DMS153 treated with DMSO at 0.1 percent for 48 hours (cell line): ENCODE results near the gene ABCB4.

Source experiments
- DNase-seq: peaks from one replicate; lab custom pipeline; 2025; ENCODE audit not compliant: unreplicated experiment; lab: John Stamatoyannopoulos, UW

The ABCB4 gene

GRCh38 chr7:87475359-87476178 lies at the start of gene ABCB4:
Gene ABCB4, minus strand, starts transcription at chr7:87475680. Its CDS starts 215 bp downstream, at chr7:87475465.
- DNase-seq = no peak

GRCh38 chr7:87518735-87519134 lies 43.3 kb upstream of the ABCB4 start:
- DNase-seq = no peak

GRCh38 chr7:87517891-87518290 lies 42.4 kb upstream of the ABCB4 start:
- DNase-seq = no peak

GRCh38 chr7:87517136-87517815 lies 41.8 kb upstream of the ABCB4 start:
- DNase-seq = no peak

GRCh38 chr7:87513735-87514335 lies 38.4 kb upstream of the ABCB4 start:
- DNase-seq = no peak

- DNase-seq = no peak
These were observed 37.4 kb upstream of the ABCB4 start for GRCh38 chr7:87512906-87513305.

GRCh38 chr7:87511510-87511909 lies 36.0 kb upstream of the ABCB4 start:
- no peak for DNase-seq

GRCh38 chr7:87510411-87510875 lies 35.0 kb upstream of the ABCB4 start:
- DNase-seq = no peak

- no peak for DNase-seq
These were observed 32.0 kb upstream of the ABCB4 start for GRCh38 chr7:87507446-87507845.

GRCh38 chr7:87506246-87507180 lies 31.0 kb upstream of the ABCB4 start:
- no peak for DNase-seq

- no peak for DNase-seq
These were observed 30.2 kb upstream of the ABCB4 start for GRCh38 chr7:87505557-87506245.

GRCh38 chr7:87505122-87505521 lies 29.6 kb upstream of the ABCB4 start:
- DNase-seq = no peak

GRCh38 chr7:87499494-87499893 lies 24.0 kb upstream of the ABCB4 start:
- no peak for DNase-seq

GRCh38 chr7:87498893-87499292 lies 23.4 kb upstream of the ABCB4 start:
- DNase-seq = no peak

GRCh38 chr7:87497482-87497881 lies 22.0 kb upstream of the ABCB4 start:
- no peak for DNase-seq

- DNase-seq = no peak
These were observed 19.9 kb upstream of the ABCB4 start for GRCh38 chr7:87495366-87495765.

- no peak for DNase-seq
These were observed 19.0 kb upstream of the ABCB4 start for GRCh38 chr7:87494454-87494853.

GRCh38 chr7:87483131-87483530 lies 7.7 kb upstream of the ABCB4 start:
- no peak for DNase-seq

GRCh38 chr7:87482115-87482514 lies 6.6 kb upstream of the ABCB4 start:
- DNase-seq = no peak

GRCh38 chr7:87480386-87480785 lies 4.9 kb upstream of the ABCB4 start:
- DNase-seq = no peak
